Stimulated activated CD8-positive, alpha-beta memory T cell treated with anti-CD3 and anti-CD28 coated beads, Interleukin-4, amount 100 ng/mL, for 4 hours (primary cell): ENCODE data around the gene SCAF4.
"Not testable (repeated sequence)": the region's sequence is repeated elsewhere in the genome, so short reads cannot be mapped to it uniquely, and the experiment has no call there.

Experiments
- DNase-seq, 2 donors: peaks; one replicate each; pipeline ENCODE4 v3.0.0-alpha.2; 2020; ENCODE audit warnings: low read depth in 2 of 2, low spot score in 1 of 2

SCAF4 gene

GRCh38 chr21:31654340-31654739 is 77.6 kb downstream of the SCAF4 start:
- DNase-seq: no peak

GRCh38 chr21:31651491-31651890 is 80.4 kb downstream of the SCAF4 start:
- DNase-seq: not testable (repeated sequence)

GRCh38 chr21:31650930-31651329 is 81.0 kb downstream of the SCAF4 start:
- DNase-seq: no peak

- DNase-seq: no peak
Measured at GRCh38 chr21:31647650-31648049, 84.3 kb downstream of the SCAF4 start.

- DNase-seq: no peak
Measured at GRCh38 chr21:31644643-31645042, 87.3 kb downstream of the SCAF4 start.

GRCh38 chr21:31641416-31641922 is 90.4 kb downstream of the SCAF4 start:
- no peak for DNase-seq

GRCh38 chr21:31636874-31637273 is 95.0 kb downstream of the SCAF4 start:
- DNase-seq: no peak

GRCh38 chr21:31634993-31635392 is 96.9 kb downstream of the SCAF4 start:
- DNase-seq: no peak

- DNase-seq: not testable (repeated sequence)
Measured at GRCh38 chr21:31631881-31632280, 100.0 kb downstream of the SCAF4 start.

GRCh38 chr21:31629972-31630711 is 101.8 kb downstream of the SCAF4 start:
- no peak for DNase-seq

GRCh38 chr21:31624961-31625491 is 106.9 kb downstream of the SCAF4 start:
- DNase-seq: no peak

GRCh38 chr21:31624181-31624580 is 107.7 kb downstream of the SCAF4 start:
- no peak for DNase-seq

- DNase-seq: no peak
Measured at GRCh38 chr21:31623664-31624063, 108.3 kb downstream of the SCAF4 start.

- no peak for DNase-seq
Measured at GRCh38 chr21:31622397-31622796, 109.5 kb downstream of the SCAF4 start.
